ENCODE measurements around the gene FRMD4A. TPM values are rescaled to one million over a fixed set of nuclear protein-coding genes. Genes with fewer than 3 reads are reported as not detected.
"Not testable (repeated sequence)": the region's sequence is repeated elsewhere in the genome, so short reads cannot be mapped to it uniquely, and the experiment has no call there.

The FRMD4A gene
- total RNA-seq, 1 donor from 2014 or later, result 42.3 TPM

DNA sequence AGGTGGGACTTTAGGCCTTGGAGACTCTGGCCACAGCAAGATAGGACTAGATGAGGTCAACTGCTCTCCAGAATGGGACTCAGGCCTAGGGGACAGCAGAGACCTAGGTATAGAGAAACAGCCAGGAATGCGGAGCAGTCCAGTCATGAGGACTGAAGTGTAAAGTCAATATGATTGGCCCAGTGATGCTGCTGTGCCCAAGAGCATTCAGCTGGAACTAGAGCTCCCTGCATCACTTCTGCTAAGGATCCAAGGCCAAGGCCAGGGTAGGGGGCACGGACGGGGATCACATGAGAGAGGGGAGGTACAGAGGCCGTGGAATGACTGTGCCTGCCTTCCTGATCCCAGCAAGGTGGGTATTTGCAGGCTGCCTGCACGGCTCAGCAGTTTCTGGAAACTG, 237.9 kb downstream of the FRMD4A start:
- DNase-seq (ENCODE audit: missing footprints), result no peak
- ATAC-seq, result no peak
- intact Hi-C loops (cut with DNase I), result loop anchor here (1.0 to 10.0 kb wide), 4 partner anchors 98 to 480 kb away; no protein-coding TSS in a partner anchor

DNA sequence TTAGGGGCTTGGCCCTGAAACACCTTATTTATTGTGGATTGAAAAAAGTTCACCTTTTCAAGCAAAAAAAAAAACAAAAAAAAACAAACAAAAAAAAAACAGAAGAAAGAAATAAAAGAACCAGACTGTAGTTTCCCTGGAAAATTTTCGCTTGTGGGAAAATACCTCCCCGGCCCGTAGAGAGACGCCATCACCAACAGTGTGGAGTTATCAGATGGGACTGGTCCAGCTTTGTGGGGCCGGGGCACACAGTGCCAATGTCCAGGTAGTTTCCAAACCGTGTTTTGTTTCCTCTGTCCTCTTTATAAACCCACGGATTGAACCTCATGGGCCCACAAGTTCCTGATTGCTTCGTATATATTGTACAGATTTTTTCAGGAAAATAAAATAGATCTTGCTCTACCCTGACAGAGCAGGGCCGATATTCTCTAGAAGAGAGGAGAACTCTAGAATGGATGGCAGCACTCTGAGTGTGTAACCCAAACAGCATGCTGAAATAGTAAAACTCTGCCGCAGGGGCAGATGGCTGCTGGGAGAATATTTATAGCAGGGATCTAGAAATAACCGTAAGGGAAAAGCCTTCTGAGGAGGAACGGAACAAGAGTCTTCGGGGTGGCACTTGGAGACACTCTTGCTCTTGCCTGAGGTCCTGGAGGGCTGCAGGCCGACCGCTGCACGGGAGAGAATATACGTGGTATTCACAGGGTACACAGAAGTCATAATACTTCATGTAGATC, 241.0 kb downstream of the FRMD4A start:
- DNase-seq (ENCODE audit: missing footprints) (no peak), ATAC-seq (no peak)
- intact Hi-C loops (cut with DNase I), result loop anchor here (5.0 to 10.0 kb wide), 3 partner anchors 95 to 477 kb away; no protein-coding TSS in a partner anchor

DNA sequence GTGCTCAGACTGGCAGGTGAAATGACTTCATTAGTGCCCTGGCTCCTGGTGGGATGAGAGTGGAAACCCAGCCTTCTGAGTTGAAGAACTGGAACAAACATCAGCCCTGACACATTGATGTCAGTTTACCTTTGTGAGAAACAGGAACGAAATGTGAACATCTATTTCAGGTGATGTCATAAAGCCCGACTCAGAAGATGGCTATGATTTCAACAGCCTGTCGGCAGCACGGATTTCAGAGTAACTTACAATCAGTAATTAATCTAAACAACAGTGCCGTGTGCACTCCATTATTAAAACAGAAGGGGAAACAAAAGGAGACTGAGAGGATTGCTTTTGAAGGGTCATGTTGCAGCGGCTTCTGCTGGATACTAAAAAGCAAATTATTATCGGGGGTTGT, 243.2 kb downstream of the FRMD4A start:
- DNase-seq (ENCODE audit: missing footprints), result no peak
- intact Hi-C loops (cut with DNase I), result no loop called here
- ATAC-seq, result no peak

DNA sequence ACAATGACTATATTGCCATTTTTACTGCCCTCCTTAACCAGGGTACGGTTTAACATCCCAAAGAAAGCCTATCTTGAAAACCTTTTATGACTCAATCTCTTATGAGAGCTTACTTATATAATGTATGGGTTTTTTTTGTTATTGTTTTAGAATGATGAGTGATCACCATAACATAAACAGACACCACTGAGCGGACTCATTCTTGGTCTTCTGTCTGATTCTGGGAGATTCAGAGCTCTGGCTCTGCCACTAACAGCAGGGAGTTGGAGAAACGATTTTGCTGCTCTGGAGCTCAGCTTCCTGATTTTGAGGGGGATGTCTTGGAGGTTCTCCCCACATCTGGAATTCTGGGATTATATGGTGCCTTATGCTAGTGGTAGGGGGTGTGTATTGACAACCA, 244.1 kb downstream of the FRMD4A start:
- no peak for ATAC-seq
- intact Hi-C loops (cut with DNase I), result no loop called here

DNA sequence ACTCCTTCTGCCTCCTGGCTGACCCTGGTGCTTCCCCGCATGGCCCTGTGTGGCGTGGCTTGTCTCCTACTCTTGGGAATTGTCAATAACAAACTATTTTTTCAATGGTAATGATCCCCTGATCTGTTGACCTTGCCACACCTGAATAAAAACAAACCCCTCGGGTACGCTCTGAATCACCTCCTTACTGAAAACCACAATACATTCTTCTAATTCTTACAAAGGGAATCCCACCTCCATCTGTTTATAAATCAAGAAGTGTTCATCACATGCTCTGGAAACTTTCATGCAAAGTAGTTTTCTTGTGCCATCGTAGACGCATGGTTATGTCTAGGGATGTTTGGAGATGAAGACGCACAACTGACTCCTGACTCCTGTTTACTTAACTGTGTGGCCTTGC, 245.8 kb downstream of the FRMD4A start:
- ATAC-seq (no peak), DNase-seq (ENCODE audit: missing footprints) (no peak)
- intact Hi-C loops (cut with DNase I), result no loop called here

More for the DNA sequence above, 244.1 kb downstream of the FRMD4A start:
- DNase-seq (ENCODE audit: missing footprints), result no peak

DNA sequence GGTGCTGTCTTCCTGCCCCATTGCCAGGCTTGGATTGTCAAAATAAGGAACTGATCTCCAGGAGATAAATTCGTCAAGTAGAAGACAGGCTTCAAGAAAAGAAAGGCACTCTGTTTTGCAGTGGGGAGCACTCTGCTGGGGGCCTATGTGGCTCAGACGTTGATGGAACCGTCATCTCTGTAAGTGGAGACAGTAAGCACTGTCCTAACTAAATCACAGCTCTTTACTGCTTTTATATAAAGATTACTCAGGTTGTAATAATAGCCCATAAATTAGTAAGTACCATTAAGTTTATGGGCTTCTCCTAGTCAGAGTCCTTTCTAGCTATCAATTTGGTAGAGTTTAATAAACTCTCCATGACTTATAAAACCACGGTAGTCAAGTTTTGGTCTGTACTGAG, 249.9 kb downstream of the FRMD4A start:
- intact Hi-C loops (cut with DNase I), result no loop called here
- DNase-seq (ENCODE audit: missing footprints) (no peak), ATAC-seq (no peak)

DNA sequence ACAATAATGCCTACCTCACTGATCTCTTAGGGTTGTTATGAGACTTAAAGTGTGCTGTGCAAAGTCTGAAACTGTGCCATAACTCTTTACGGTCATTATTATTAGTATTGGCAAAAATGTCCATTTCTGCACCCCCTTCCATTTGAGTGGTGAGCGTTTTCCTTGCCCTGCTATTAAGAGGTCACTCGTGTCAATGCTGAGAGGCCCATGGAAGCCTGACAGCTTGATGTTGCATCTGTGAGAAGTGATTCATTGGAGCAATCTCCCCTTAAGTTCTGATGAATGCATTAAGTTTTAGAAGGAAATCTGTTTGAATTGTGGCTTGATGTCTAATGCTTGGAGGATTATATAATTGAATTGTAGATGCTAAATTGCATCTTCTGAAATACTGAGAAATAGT, 253.3 kb downstream of the FRMD4A start:
- DNase-seq (ENCODE audit: missing footprints), result no peak
- no peak for ATAC-seq
- intact Hi-C loops (cut with DNase I), result no loop called here

DNA sequence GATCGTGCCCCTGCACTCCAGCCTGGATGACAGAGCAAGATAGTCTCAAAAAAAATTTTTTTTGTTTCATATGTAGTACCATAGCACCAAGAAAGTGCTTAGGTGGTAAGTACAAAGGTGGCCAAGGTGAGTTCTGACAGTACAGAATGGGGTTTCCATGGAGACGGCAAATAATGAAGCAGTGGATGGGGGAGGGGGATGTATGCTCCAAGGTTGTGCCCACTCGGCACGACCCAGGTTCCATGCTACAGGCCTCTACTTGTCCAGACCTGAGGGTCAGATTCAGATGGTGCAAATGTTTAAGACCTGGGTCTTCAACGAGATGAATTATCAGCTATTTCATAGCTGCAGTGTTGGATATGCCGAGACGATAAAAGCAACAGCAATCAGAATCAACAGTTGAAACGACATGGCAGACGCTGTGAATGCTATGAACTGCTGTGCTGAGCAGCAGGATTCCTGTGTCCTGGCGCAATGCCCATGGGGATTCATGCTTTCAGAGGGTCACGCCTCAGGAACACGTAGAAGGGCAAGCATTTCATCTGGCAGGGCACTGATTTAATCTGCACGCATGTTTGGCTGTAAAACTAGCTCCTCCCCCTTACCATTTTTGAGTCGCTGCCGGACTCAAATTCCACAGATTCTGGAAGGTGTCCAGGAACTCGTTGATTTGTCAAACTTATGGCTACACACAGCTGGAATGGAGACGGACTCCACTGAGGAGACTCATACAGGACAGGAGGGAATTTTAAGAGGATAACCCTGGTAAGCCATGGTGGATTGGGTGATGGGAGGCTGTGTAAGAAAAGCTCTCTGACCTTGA, 256.5 kb downstream of the FRMD4A start:
- ATAC-seq, result peak; percentile 95
- intact Hi-C loops (cut with DNase I), result loop anchor here (5.0 kb wide), 1 partner anchor 57 kb away; no protein-coding TSS in a partner anchor
- DNase-seq (ENCODE audit: missing footprints), result peak; percentile 88

DNA sequence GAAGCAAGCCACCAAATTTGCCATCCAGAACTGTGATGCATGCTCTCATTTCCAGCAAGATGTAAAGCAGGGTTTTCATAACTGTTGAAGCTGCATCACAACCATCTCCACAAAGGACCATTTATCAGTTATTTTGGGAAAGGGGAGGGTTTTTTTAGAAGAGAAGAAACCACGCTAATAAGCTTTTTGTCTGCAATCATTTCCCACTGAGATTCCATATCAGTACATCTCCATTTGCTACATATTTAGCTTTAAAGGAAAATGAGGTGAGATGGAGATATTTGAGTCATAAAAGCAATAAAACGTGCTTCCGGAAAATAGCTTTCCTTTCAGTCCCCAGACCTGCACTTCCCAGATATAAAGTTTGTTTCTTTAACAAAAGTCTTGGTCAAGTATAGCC, 258.2 kb downstream of the FRMD4A start:
- ATAC-seq, result no peak
- intact Hi-C loops (cut with DNase I), result loop anchor here (5.0 kb wide), 1 partner anchor 55 kb away; no protein-coding TSS in a partner anchor
- DNase-seq (ENCODE audit: missing footprints), result no peak

DNA sequence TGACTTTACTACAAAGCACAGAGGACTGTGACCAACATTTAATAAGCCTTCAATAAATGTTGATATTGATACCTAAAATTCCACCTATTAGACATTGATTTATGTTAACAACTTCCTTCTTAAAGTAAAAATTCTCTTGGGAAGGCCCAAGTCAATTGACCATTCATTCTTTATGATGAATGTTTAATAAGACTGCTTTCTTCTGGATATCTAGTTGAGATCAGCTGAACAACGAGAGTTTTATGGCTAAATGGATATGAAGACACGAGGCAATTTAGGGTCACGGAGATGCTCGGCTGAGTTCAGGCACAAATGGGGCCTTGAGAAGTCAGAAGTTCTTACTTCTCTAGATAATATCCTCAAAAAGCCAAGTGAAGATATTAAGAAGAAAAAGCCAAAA, 258.8 kb downstream of the FRMD4A start:
- DNase-seq (ENCODE audit: missing footprints) (no peak), ATAC-seq (no peak)
- intact Hi-C loops (cut with DNase I), result loop anchor here (5.0 kb wide), 1 partner anchor 55 kb away; no protein-coding TSS in a partner anchor

DNA sequence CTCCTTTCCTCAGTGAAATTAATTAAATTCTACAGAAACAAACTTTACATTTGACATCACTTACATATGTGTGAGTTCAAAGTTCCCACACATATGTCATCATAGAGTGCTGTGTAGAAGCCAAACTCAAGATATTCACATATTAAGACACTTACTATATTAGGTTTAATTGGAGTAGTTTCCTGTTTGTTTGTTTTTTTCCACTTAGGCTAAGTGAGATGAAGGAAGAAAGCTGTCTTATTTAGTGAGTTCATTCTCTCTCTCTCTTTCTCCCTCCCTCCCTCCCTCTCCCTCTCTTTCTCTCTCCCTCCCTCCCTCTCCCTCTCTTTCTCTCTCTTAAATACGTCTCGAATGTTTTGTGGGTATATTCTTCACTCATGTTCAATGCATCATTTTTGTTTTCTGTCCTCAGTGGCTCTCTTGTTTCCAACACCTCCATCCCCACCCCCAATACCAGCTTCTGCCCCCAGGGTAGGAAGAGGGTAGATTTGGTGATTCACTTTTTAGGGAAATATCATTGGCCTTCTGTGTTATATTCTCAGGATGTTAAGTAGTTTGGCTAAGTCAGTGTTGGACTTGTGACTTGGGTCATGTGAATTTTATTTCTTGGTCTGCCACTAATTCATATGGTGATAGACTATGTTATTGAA, 262.0 kb downstream of the FRMD4A start:
- intact Hi-C loops (cut with DNase I), result no loop called here
- no peak for ATAC-seq
- no peak for DNase-seq (ENCODE audit: missing footprints)

DNA sequence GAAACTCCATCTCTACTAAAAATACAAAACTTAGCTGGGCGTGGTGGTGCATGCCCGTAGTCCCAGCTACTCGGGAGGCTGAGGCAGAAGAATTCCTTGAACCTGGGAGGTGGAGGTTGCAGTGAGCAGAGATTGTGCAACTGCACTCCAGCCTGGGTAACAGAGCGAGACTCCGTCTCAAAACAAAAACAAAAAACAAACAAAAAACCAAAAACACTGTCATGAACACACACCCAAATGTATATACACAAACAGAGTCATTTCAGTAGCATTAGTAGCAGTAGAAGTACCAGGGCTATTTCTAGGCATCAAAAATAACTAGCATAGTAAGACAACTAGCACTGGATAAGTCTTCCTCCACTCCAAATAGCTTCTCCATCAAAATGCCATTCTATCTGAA, 263.1 kb downstream of the FRMD4A start:
- ATAC-seq; intact Hi-C loops (cut with DNase I); DNase-seq (ENCODE audit: missing footprints): not testable (repeated sequence)

DNA sequence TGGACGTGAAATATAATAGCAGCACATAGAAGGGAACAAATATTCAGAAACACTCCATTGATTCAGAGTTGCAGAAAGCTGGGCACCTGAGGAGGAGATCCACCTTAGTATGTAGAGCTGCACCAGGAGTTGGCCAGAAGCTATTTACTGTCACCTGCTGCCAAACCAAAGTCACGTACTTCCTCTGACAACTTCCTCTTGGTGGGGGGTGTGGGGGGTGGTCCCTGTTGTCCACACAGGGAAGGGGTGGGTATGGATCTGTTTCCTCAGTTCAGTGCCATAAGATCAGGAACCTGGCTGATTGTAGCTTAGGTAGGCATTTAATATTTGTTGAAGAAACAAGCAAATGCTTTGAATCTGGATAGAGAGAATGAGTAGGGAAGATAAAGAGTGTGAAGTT, 264.6 kb downstream of the FRMD4A start:
- intact Hi-C loops (cut with DNase I), result no loop called here
- no peak for DNase-seq (ENCODE audit: missing footprints)
- ATAC-seq, result no peak

DNA sequence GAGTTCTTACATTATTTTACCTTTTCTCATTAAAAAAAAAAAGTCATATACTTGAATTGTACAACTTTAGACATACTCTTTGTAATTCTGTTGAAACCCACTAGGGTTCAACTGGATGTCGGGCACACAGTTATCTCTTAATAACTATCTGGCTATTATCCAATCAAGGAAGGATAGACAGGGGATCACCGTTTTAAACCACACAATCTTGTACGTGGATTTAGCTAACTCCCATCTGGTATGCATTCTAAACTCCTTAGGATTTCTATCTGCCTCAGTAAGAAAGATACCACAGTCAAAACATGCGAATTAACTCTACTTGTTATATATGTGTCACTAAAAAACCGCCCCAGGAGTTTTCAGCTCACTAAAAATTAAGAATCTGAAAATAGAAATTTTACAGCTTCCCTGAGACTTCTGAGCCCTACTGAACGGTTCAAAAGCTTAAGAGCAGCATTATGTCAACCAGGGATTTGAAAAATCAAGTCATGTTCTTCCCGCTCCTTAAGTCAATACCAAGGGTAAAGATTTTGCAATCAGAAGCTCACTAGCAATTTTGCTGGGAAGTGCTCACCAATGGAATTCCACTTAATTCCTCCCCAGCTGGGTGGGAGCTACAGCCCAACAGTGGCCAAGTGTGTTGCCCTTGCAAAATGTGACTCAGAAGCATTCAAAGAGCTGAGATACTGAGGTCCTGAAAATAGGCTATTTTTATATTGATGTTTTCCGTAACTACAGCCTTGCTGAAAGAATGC, 267.0 kb downstream of the FRMD4A start:
- intact Hi-C loops (cut with DNase I), result no loop called here
- DNase-seq (ENCODE audit: missing footprints) (no peak), ATAC-seq (peak; percentile 85)

DNA sequence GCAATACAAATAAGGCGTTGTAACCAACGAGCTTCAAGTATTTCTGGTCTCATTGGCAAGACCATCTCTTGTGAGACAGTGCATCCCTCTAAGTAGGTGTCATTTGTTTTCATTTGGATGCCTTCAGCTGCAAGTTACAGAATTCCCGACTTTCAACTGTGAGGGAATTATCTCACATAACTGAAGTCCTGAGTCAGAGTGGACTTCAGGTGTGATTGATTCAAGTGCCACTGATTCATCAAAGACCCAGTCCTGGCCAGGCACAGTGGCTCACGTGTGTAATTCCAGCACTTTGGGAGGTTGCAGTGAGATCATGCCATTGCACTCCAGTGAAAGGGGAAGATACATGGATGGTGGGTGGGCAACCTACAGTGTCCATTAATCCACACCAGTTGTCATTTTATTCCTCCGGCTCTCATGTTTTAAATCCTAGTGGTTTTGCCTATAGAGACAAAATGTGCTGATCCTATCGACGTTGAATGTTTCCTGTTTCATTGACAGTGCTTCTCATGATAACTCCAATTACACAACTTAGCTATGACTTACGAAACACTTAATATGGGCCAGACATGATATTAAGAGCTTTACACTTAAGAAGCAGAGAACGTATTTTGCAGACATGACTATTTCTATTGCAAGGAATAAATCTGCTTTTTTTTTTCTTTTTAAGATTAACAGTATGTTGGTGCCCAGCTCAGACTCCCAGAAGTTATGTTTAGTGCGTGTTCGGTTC, 268.0 kb downstream of the FRMD4A start:
- DNase-seq (ENCODE audit: missing footprints) (no peak), ATAC-seq (no peak)
- intact Hi-C loops (cut with DNase I), result no loop called here

DNA sequence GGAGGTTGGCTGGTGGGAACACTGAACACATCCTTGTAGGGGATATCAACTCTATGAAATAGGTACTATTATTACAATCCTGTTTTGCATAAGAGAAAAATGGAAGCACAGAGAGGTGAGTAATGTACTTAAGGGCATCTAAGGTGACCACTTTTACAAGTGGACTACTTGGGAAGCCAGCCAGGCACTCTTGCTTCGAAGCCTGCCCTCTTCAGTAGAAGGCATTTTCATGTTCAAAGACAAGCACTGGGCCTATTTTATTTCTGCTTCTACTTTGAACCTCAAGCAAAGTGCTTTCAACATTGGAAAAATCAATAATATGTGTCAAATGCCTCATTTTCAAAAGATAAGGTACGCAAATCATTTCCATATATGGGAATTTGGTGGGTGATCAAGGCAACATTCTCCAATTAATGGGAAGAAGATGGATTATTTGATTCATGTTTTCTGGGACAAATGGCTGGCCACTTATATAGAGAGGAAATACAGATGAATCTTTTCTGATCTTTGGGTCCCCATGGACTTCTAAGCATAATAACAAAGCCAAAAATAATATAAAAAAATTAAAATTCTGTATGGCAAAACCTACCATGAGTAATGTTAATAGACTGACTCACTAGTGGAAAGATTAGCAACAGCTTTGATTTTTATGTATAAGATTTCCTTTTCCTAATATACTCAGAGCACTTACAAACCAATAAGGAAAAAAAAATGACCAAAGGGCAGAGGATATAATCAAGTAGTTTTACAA, 270.2 kb downstream of the FRMD4A start:
- intact Hi-C loops (cut with DNase I), result no loop called here
- ATAC-seq (no peak), DNase-seq (ENCODE audit: missing footprints) (no peak)

DNA sequence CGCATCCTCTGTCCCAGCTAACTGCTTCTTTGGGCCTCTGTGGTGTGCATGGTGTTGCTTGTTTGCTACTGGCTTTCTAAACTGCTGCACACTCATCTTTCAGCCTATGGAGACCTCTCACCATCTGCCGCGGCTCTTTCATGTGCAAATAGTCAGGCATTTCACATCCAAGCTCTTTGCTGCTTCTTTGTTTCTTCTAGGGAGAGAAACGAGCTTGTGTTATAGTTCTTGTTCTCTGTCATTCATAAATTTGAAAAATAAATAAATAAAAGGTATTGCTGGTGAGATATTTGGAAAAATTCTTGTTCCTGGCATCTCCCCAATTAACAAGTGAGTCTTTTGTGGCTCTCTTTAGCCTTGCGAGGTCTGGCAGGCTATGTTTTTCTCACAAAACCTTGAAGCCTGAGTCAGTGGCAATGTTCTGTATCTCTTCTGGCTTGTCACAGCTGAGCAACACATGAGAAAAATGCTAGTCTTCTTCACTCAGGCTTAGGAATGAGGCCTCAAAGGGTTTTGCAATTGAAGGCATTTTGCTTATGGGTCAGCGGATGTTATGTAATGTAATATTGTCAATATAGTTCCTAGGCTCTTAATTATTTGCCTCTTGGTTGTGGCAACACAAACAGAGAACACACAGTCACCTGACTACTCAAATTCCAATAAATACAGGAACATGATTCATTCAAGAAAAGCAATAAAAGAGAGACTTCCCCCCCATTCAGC, 274.0 kb downstream of the FRMD4A start:
- intact Hi-C loops (cut with DNase I), result no loop called here
- DNase-seq (ENCODE audit: missing footprints) (no peak), ATAC-seq (peak; percentile 39)

Data from Right ventricle myocardium inferior (tissue), 1 donor.